BLaER1 treated with 17β-estradiol and CSF1 and Interleukin-3, amounts not matched to agents 10 nM and 100 nM (cell line): ENCODE data around the gene PRPF19.

Source experiments
- H3K27ac ChIP-seq, 11 experiments: shearing (Covaris generic); formaldehyde crosslinking; 2 replicates each; pipeline ENCODE4 v1.8.1; 2022
- H3K27me3 ChIP-seq, 11 experiments: shearing (Covaris generic); formaldehyde crosslinking; 2 replicates each; pipeline ENCODE4 v1.8.1; 2022
- H3K36me3 ChIP-seq, 11 experiments: shearing (Covaris generic); formaldehyde crosslinking; 2 replicates each; pipeline ENCODE4 v1.8.1; 2022
- H3K4me1 ChIP-seq, 10 experiments: shearing (Covaris generic); formaldehyde crosslinking; 2 replicates each; pipeline ENCODE4 v1.8.1; 2022
- H3K4me2 ChIP-seq, 11 experiments: shearing (Covaris generic); formaldehyde crosslinking; 2 replicates each; pipeline ENCODE4 v1.8.1; 2022
- H3K4me3 ChIP-seq, 10 experiments: shearing (Covaris generic); formaldehyde crosslinking; 2 replicates each; pipeline ENCODE4 v1.8.1; 2022
- H3K9ac ChIP-seq, 11 experiments: shearing (Covaris generic); formaldehyde crosslinking; 2 replicates each; pipeline ENCODE4 v1.8.1; 2022
- H3K9me3 ChIP-seq, 11 experiments: shearing (Covaris generic); formaldehyde crosslinking; replicated peaks in 1 of 11; 2 replicates each; pipeline ENCODE4 v1.8.1; 2022
- H4K20me1 ChIP-seq, 11 experiments: shearing (Covaris generic); formaldehyde crosslinking; 2 replicates each; pipeline ENCODE4 v1.8.1; 2022
- Cebpa-rat ChIP-seq, 11 experiments: shearing (Covaris generic); IDR thresholded peaks; 2 replicates each; pipeline ENCODE4 v1.8.1; 2022

The PRPF19 gene

GRCh38 chr11:60936467-60937143 lies 30.2 kb upstream of the PRPF19 start:
- no peak overlapping the region for H3K9ac ChIP-seq
- no peak overlapping the region for H3K4me2 ChIP-seq
- peaks cover 6 to 35% (median 13%) of the 10 kb centered on the region in 10 experiments; a peak in 19 of 20 replicates for H3K4me1 ChIP-seq
- H3K9me3 ChIP-seq = no peaks in the 10 kb centered on the region
- H3K27me3 ChIP-seq = no peaks in the 10 kb centered on the region
- peaks cover 6 to 56% (median 35%) of the 10 kb centered on the region in 11 experiments; a peak in 21 of 22 replicates for H3K36me3 ChIP-seq
- TF ChIP-seq Cebpa-rat (IDR thresholded peaks at IDR 0.05) = no peak
- no peak overlapping the region for H3K4me3 ChIP-seq
- H3K27ac ChIP-seq = no peak overlapping the region
- H4K20me1 ChIP-seq = peaks cover 0 to 91% (median 5%) of the 10 kb centered on the region in 11 experiments; a peak in 11 of 22 replicates

GRCh38 chr11:60935676-60936442 lies 29.5 kb upstream of the PRPF19 start:
- Histone ChIP-seq H3K4me2 (no peak overlapping the region), H3K27ac (no peak overlapping the region), H3K4me3 (no peak overlapping the region), H3K27me3 (no peaks in the 10 kb centered on the region), H3K36me3 (peaks cover 0 to 48% (median 35%) of the 10 kb centered on the region in 11 experiments; a peak in 15 of 22 replicates), H3K9ac (no peak overlapping the region), H3K9me3 (no peaks in the 10 kb centered on the region), H4K20me1 (peaks cover 0 to 84% (median 6%) of the 10 kb centered on the region in 11 experiments; a peak in 10 of 22 replicates), H3K4me1 (peaks cover 7 to 36% (median 17%) of the 10 kb centered on the region in 10 experiments; a peak in 19 of 20 replicates)
- TF ChIP-seq Cebpa-rat (IDR thresholded peaks at IDR 0.05) = no peak

GRCh38 chr11:60934790-60935605 lies 28.6 kb upstream of the PRPF19 start:
- Histone ChIP-seq H3K4me3 (no peak overlapping the region), H3K36me3 (peaks cover 0 to 40% (median 30%) of the 10 kb centered on the region in 11 experiments; a peak in 14 of 22 replicates), H3K9ac (no peak overlapping the region), H3K4me2 (peak overlapping the region in 1 of 11 experiments; percentile 35; a peak in 1 of 22 replicates), H3K27ac (no peak overlapping the region), H4K20me1 (peaks cover 0 to 75% (median 6%) of the 10 kb centered on the region in 11 experiments; a peak in 10 of 22 replicates), H3K9me3 (no peaks in the 10 kb centered on the region), H3K27me3 (no peaks in the 10 kb centered on the region), H3K4me1 (peaks cover 7 to 36% (median 17%) of the 10 kb centered on the region in 10 experiments; a peak in 19 of 20 replicates)
- no peak for TF ChIP-seq Cebpa-rat (IDR thresholded peaks at IDR 0.05)

- Histone ChIP-seq H3K9me3 (no peaks in the 10 kb centered on the region), H3K4me1 (peaks cover 7 to 36% (median 17%) of the 10 kb centered on the region in 10 experiments; a peak in 19 of 20 replicates), H4K20me1 (peaks cover 0 to 68% (median 6%) of the 10 kb centered on the region in 11 experiments; a peak in 10 of 22 replicates), H3K27me3 (no peaks in the 10 kb centered on the region), H3K36me3 (peaks cover 0 to 32% (median 23%) of the 10 kb centered on the region in 11 experiments; a peak in 14 of 22 replicates), H3K27ac (no peak overlapping the region), H3K4me2 (peak overlapping the region in 1 of 11 experiments; percentile 35; a peak in 1 of 22 replicates), H3K9ac (no peak overlapping the region), H3K4me3 (no peak overlapping the region)
- TF ChIP-seq Cebpa-rat (IDR thresholded peaks at IDR 0.05) = no peak
Observed at GRCh38 chr11:60934124-60934789, 27.9 kb upstream of the PRPF19 start.

GRCh38 chr11:60933416-60934123 lies 27.2 kb upstream of the PRPF19 start:
- no peaks in the 10 kb centered on the region for H3K9me3 ChIP-seq
- no peak overlapping the region for H3K9ac ChIP-seq
- peaks cover 0 to 61% (median 6%) of the 10 kb centered on the region in 11 experiments; a peak in 10 of 22 replicates for H4K20me1 ChIP-seq
- no peak for TF ChIP-seq Cebpa-rat (IDR thresholded peaks at IDR 0.05)
- no peaks in the 10 kb centered on the region for H3K27me3 ChIP-seq
- no peak overlapping the region for H3K4me3 ChIP-seq
- H3K27ac ChIP-seq = no peak overlapping the region
- H3K4me1 ChIP-seq = peaks cover 7 to 36% (median 17%) of the 10 kb centered on the region in 10 experiments; a peak in 19 of 20 replicates
- peak overlapping the region in 1 of 11 experiments; percentile 35; a peak in 2 of 22 replicates for H3K4me2 ChIP-seq
- peaks cover 0 to 31% (median 19%) of the 10 kb centered on the region in 11 experiments; a peak in 14 of 22 replicates for H3K36me3 ChIP-seq

- no peak overlapping the region for H3K4me3 ChIP-seq
- peak overlapping the region in 4 of 11 experiments; percentile 33 to 66 (median 46); a peak in 4 of 22 replicates for H3K4me2 ChIP-seq
- H3K27ac ChIP-seq = no peak overlapping the region
- no peaks in the 10 kb centered on the region for H3K9me3 ChIP-seq
- 0 out of 22 replicates have a peak, but pooled peaks cover 0 to under 1% (median 0%) of the 10 kb centered on the region in 11 experiments for H3K27me3 ChIP-seq
- peaks cover 0 to 28% (median 16%) of the 10 kb centered on the region in 11 experiments; a peak in 14 of 22 replicates for H3K36me3 ChIP-seq
- 0 out of 22 replicates have a peak overlapping the region, but pooled peaks of 1 of the 11 experiments have one; percentile 24 for H3K9ac ChIP-seq
- no peak for TF ChIP-seq Cebpa-rat (IDR thresholded peaks at IDR 0.05)
- H4K20me1 ChIP-seq = peaks cover 0 to 53% (median 7%) of the 10 kb centered on the region in 11 experiments; a peak in 10 of 22 replicates
- H3K4me1 ChIP-seq = peaks cover 7 to 36% (median 20%) of the 10 kb centered on the region in 10 experiments; a peak in 19 of 20 replicates
Observed at GRCh38 chr11:60932605-60933356, 26.4 kb upstream of the PRPF19 start.

GRCh38 chr11:60931917-60932316 lies 25.5 kb upstream of the PRPF19 start:
- Histone ChIP-seq H3K9ac (peak overlapping the region in 2 of 11 experiments; percentile 8 to 29; a peak in 1 of 22 replicates), H3K9me3 (no peaks in the 10 kb centered on the region), H3K36me3 (peaks cover 0 to 19% (median 9%) of the 10 kb centered on the region in 11 experiments; a peak in 13 of 22 replicates), H3K27me3 (peaks cover 0 to 9% (median 1%) of the 10 kb centered on the region in 11 experiments; a peak in 7 of 22 replicates), H3K4me1 (peaks cover 15 to 36% (median 26%) of the 10 kb centered on the region in 10 experiments; a peak in 19 of 20 replicates), H3K27ac (no peak overlapping the region), H4K20me1 (peaks cover 0 to 47% (median 13%) of the 10 kb centered on the region in 11 experiments; a peak in 10 of 22 replicates), H3K4me3 (no peak overlapping the region), H3K4me2 (peak overlapping the region in 9 of 11 experiments; percentile 12 to 66 (median 53); a peak in 17 of 22 replicates)
- TF ChIP-seq Cebpa-rat (IDR thresholded peaks at IDR 0.05) = no peak
